Measurements from ENCODE around the gene RNASET2.

The RNASET2 gene

DNA sequence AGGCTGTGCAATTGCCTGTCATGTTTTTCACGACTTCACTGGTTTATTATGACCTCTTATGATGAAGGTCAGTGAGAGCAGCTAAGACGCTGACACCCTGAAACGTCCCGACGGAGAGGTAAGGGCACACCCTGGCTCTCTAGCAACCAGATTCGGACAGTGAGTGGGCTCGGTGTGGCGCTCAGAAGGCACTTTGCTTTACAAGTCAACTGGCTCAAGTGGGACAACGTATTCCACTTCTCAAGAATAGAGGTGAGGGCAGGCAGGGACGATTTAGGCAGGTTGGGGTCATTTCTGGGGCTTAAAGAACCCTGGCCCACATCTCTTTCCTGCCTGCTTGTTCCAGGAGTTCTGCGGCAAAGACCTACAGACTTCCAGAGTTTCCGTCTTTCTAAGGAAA is 18.2 kb downstream of the RNASET2 start:
- Histone ChIP-seq H3K4me3 (ENCODE audit: severe bottlenecking) (no peak overlapping the region), H3K27me3 (ENCODE audit: insufficient read depth, poor library complexity, severe bottlenecking) (no peaks in the 10 kb centered on the region), H3K27ac (ENCODE audit: poor library complexity, severe bottlenecking) (no peak overlapping the region), H3K9me3 (ENCODE audit: severe bottlenecking) (no peaks in the 10 kb centered on the region), H3K36me3 (ENCODE audit: low read depth) (no peaks in the 10 kb centered on the region), H3K4me1 (ENCODE audit: insufficient read depth, poor library complexity, severe bottlenecking) (no peaks in the 10 kb centered on the region)
- TF ChIP-seq CTCF (IDR thresholded peaks at IDR 0.05; ENCODE audit: poor library complexity, severe bottlenecking): no peak
- no peak for DNase-seq (ENCODE audit: low spot score)
- ATAC-seq (ENCODE audit: low read depth): no peak

DNA sequence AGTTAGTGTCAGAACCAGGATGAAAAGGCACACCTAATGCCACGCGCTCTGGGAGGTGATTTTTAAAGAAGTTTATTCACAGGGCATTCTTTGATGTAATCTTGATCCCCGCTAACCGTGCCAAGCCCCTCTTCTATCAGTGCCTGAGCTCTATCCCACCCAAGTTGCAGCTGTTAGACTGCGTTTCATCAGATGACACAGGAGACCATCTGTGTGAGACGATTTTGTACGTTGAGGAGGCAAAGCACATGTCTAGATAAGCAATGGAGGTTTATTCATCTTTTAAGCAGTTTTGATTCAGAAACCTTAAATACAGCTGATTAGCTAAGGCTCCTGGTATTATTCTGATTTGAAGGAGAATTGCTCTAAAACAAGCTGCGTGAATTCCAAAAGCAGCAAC is 18.6 kb downstream of the RNASET2 start:
- Histone ChIP-seq H3K36me3 (ENCODE audit: low read depth) (no peaks in the 10 kb centered on the region), H3K27ac (ENCODE audit: poor library complexity, severe bottlenecking) (no peak overlapping the region), H3K4me3 (ENCODE audit: severe bottlenecking) (no peak overlapping the region), H3K27me3 (ENCODE audit: insufficient read depth, poor library complexity, severe bottlenecking) (no peaks in the 10 kb centered on the region), H3K9me3 (ENCODE audit: severe bottlenecking) (no peaks in the 10 kb centered on the region), H3K4me1 (ENCODE audit: insufficient read depth, poor library complexity, severe bottlenecking) (no peaks in the 10 kb centered on the region)
- no peak for TF ChIP-seq CTCF (IDR thresholded peaks at IDR 0.05; ENCODE audit: poor library complexity, severe bottlenecking)
- DNase-seq (ENCODE audit: low spot score): no peak
- no peak for ATAC-seq (ENCODE audit: low read depth)

GRCh38 chr6:166936079-166936787 is 20.1 kb downstream of the RNASET2 start:
- no peak for TF ChIP-seq CTCF (IDR thresholded peaks at IDR 0.05; ENCODE audit: poor library complexity, severe bottlenecking)
- Histone ChIP-seq H3K4me3 (ENCODE audit: severe bottlenecking) (no peak overlapping the region), H3K9me3 (ENCODE audit: severe bottlenecking) (no peaks in the 10 kb centered on the region), H3K27me3 (ENCODE audit: insufficient read depth, poor library complexity, severe bottlenecking) (no peaks in the 10 kb centered on the region), H3K4me1 (ENCODE audit: insufficient read depth, poor library complexity, severe bottlenecking) (no peaks in the 10 kb centered on the region), H3K36me3 (ENCODE audit: low read depth) (no peaks in the 10 kb centered on the region), H3K27ac (ENCODE audit: poor library complexity, severe bottlenecking) (no peak overlapping the region)
- DNase-seq (ENCODE audit: low spot score) (no peak), ATAC-seq (ENCODE audit: low read depth) (no peak)

DNA sequence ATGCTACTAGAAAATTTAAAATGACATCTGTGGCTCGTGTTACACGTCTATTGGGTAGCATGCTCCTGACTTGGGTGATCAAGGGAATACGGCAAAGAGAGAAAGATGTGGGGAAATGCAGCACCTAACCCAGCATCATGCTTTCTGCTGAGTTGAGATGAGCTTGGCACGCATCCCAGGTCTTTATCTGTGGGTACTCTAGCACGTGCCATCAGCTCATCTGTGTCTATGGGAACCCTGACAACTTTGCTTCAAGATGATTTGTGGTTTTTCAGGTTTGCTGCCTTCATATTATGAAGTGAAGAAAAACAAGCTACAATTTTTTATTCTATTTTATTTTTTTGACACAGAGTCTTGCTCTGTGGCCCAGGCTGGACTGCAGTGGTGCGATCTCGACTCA is 21.0 kb downstream of the RNASET2 start:
- TF ChIP-seq CTCF (IDR thresholded peaks at IDR 0.05; ENCODE audit: poor library complexity, severe bottlenecking): no peak
- Histone ChIP-seq H3K4me3 (ENCODE audit: severe bottlenecking) (no peak overlapping the region), H3K27me3 (ENCODE audit: insufficient read depth, poor library complexity, severe bottlenecking) (no peaks in the 10 kb centered on the region), H3K4me1 (ENCODE audit: insufficient read depth, poor library complexity, severe bottlenecking) (no peaks in the 10 kb centered on the region), H3K9me3 (ENCODE audit: severe bottlenecking) (no peaks in the 10 kb centered on the region), H3K27ac (ENCODE audit: poor library complexity, severe bottlenecking) (no peak overlapping the region), H3K36me3 (ENCODE audit: low read depth) (no peaks in the 10 kb centered on the region)
- no peak for ATAC-seq (ENCODE audit: low read depth)
- no peak for DNase-seq (ENCODE audit: low spot score)

DNA sequence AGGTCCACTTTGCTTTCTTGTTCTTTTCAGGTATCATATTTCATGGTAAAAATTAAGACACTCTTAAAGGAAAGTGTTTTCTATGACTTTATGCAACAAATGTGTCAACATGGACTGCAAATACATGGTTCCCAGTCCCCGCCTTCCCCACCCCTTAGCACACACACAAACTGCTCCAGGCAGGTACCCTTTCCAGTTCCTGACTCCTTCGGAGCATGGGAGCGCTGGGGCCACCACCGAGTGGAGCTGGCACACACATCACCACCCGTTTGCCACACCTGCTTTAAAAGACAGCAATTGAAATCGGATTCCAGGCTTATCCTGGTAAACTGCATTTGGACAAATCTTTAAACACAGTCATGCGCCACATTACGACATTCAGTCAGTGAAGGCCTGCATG is 22.2 kb downstream of the RNASET2 start:
- no peak for ATAC-seq (ENCODE audit: low read depth)
- Histone ChIP-seq H3K27ac (ENCODE audit: poor library complexity, severe bottlenecking) (no peak overlapping the region), H3K9me3 (ENCODE audit: severe bottlenecking) (no peaks in the 10 kb centered on the region), H3K36me3 (ENCODE audit: low read depth) (no peaks in the 10 kb centered on the region), H3K4me3 (ENCODE audit: severe bottlenecking) (no peak overlapping the region), H3K4me1 (ENCODE audit: insufficient read depth, poor library complexity, severe bottlenecking) (no peaks in the 10 kb centered on the region), H3K27me3 (ENCODE audit: insufficient read depth, poor library complexity, severe bottlenecking) (no peaks in the 10 kb centered on the region)
- TF ChIP-seq CTCF (IDR thresholded peaks at IDR 0.05; ENCODE audit: poor library complexity, severe bottlenecking): no peak
- DNase-seq (ENCODE audit: low spot score): no peak

Data from RWPE2 (cell line).